Neural crest cell (in vitro differentiated cells): ENCODE data around the gene ADCY2. TPM values are rescaled to one million over a fixed set of nuclear protein-coding genes. Genes with fewer than 3 reads are reported as not detected.

Experiments
- DNase-seq: peaks from one replicate; pipeline ENCODE4 v3.0.0; 2021; ENCODE audit warnings: low read depth, mixed read lengths, low spot score
- H3K27ac Mint-ChIP-seq: one replicate; pipeline ENCODE4 v1.8.0; 2021; ENCODE audit warnings: mild to moderate bottlenecking, mixed read lengths; ENCODE audit not compliant: unreplicated experiment
- H3K27me3 Mint-ChIP-seq: 2 replicates; pipeline ENCODE4 v1.8.0; 2021; ENCODE audit warnings: low read depth, mild to moderate bottlenecking, mixed read lengths
- H3K36me3 Mint-ChIP-seq: 2 replicates; pipeline ENCODE4 v1.8.0; 2021; ENCODE audit warnings: low read depth, mild to moderate bottlenecking, mixed read lengths
- H3K4me1 Mint-ChIP-seq: 2 replicates; pipeline ENCODE4 v1.8.0; 2021; ENCODE audit warnings: mixed read lengths
- H3K4me3 Mint-ChIP-seq: one replicate; pipeline ENCODE4 v1.8.0; 2021; ENCODE audit warnings: mild to moderate bottlenecking, mixed read lengths
- H3K9me3 Mint-ChIP-seq: 2 replicates; pipeline ENCODE4 v1.8.0; 2021; ENCODE audit warnings: mixed read lengths
- CTCF ChIP-seq: fragments of 200-600 bp; sonication (generic); conservative IDR thresholded peaks from 2 replicates; pipeline ENCODE4 v1.5.0; 2021; ENCODE audit warnings: antibody characterized with exemption, mild to moderate bottlenecking
- total RNA-seq: library from RNA; stranded (reverse); gene quantifications from 2 replicates; pipeline ENCODE4 v1.2.1, GENCODE V29; 2021

The ADCY2 gene
- total RNA-seq, 1 donor from 2014 or later = 3.5 TPM

- no peak overlapping the region for H3K27ac Mint-ChIP-seq
- no peak for DNase-seq
Observed at GRCh38 chr5:7586480-7586879, 190.5 kb downstream of the ADCY2 start.

GRCh38 chr5:7589800-7590199 is 193.9 kb downstream of the ADCY2 start:
- DNase-seq = no peak
- Mint-ChIP-seq H3K36me3 (no peaks in the 10 kb centered on the region), H3K9me3 (no peaks in the 10 kb centered on the region), H3K27me3 (no peaks in the 10 kb centered on the region), H3K27ac (no peak overlapping the region), H3K4me3 (no peak overlapping the region), H3K4me1 (no peaks in the 10 kb centered on the region)
- TF ChIP-seq CTCF = no peak

More at GRCh38 chr5:7586480-7586879, 190.5 kb downstream of the ADCY2 start:
- no peaks in the 10 kb centered on the region for H3K4me1 Mint-ChIP-seq
- H3K9me3 Mint-ChIP-seq = no peaks in the 10 kb centered on the region
- TF ChIP-seq CTCF = no peak
- H3K36me3 Mint-ChIP-seq = no peaks in the 10 kb centered on the region
- H3K4me3 Mint-ChIP-seq = no peak overlapping the region
- H3K27me3 Mint-ChIP-seq = no peaks in the 10 kb centered on the region

- DNase-seq = peak; percentile 26
- Mint-ChIP-seq H3K4me1 (peaks cover 7% of the 10 kb centered on the region), H3K27ac (no peak overlapping the region), H3K36me3 (no peaks in the 10 kb centered on the region), H3K9me3 (no peaks in the 10 kb centered on the region), H3K4me3 (no peak overlapping the region), H3K27me3 (no peaks in the 10 kb centered on the region)
- peak; percentile 58 for TF ChIP-seq CTCF
Observed at GRCh38 chr5:7592910-7593309, 197.0 kb downstream of the ADCY2 start.

- H3K9me3 Mint-ChIP-seq = peaks cover 6% of the 10 kb centered on the region
- DNase-seq = no peak
- no peaks in the 10 kb centered on the region for H3K27me3 Mint-ChIP-seq
- H3K4me3 Mint-ChIP-seq = no peak overlapping the region
- H3K36me3 Mint-ChIP-seq = no peaks in the 10 kb centered on the region
- TF ChIP-seq CTCF = no peak
- H3K27ac Mint-ChIP-seq = no peak overlapping the region
- peaks cover 7% of the 10 kb centered on the region for H3K4me1 Mint-ChIP-seq
Observed at GRCh38 chr5:7597059-7597642, 201.2 kb downstream of the ADCY2 start.

- TF ChIP-seq CTCF = no peak
- peaks cover 3% of the 10 kb centered on the region for H3K36me3 Mint-ChIP-seq
- H3K9me3 Mint-ChIP-seq = peaks cover 4% of the 10 kb centered on the region
- no peak overlapping the region for H3K27ac Mint-ChIP-seq
- no peaks in the 10 kb centered on the region for H3K4me1 Mint-ChIP-seq
- H3K27me3 Mint-ChIP-seq = no peaks in the 10 kb centered on the region
- DNase-seq = no peak
- H3K4me3 Mint-ChIP-seq = no peak overlapping the region
Observed at GRCh38 chr5:7606840-7607465, 211.0 kb downstream of the ADCY2 start.
